PFSK-1 (cell line): ENCODE data around the gene UNC93A.

Experiments
- FOXP2 ChIP-seq: optimal IDR thresholded peaks from 2 replicates; pipeline ENCODE3; 2011; ENCODE audit warnings: borderline replicate concordance, control low read depth, inconsistent platforms; ENCODE audit not compliant: insufficient read depth; ENCODE audit errors: extremely low read length, extremely low read depth
- POLR2AphosphoS5 ChIP-seq: IDR thresholded peaks from 2 replicates; pipeline ENCODE4 v1.6.1; 2012; ENCODE audit warnings: low read depth, mild to moderate bottlenecking, control low read depth, low read length, moderate library complexity
- REST ChIP-seq, 2 experiments: IDR thresholded peaks; 2 replicates each; pipeline versions ENCODE4 v1.6.1 to v1.8.0; 2011 to 2012; ENCODE audit warnings: low read depth in 2 of 2, low read length in 2 of 2, control low read depth in 1 of 2, inconsistent platforms in 1 of 2, mild to moderate bottlenecking in 1 of 2, moderate library complexity in 1 of 2; ENCODE audit not compliant: insufficient read depth in 1 of 2
- SIN3A ChIP-seq: IDR thresholded peaks from 2 replicates; pipeline ENCODE4 v1.6.1; 2012; ENCODE audit warnings: mild to moderate bottlenecking, low read length, moderate library complexity, borderline replicate concordance; ENCODE audit not compliant: insufficient read depth
- TAF1 ChIP-seq: IDR thresholded peaks from 2 replicates; pipeline ENCODE4 v1.6.1; 2012; ENCODE audit warnings: low read length, control low read depth, borderline replicate concordance; ENCODE audit not compliant: insufficient read depth

GRCh38 chr6:167293590-167294091, 2.5 kb downstream of the UNC93A start:
- TF ChIP-seq POLR2AphosphoS5 = no peak
- no peak for TF ChIP-seq FOXP2
- TF ChIP-seq TAF1 = no peak
- no peak for TF ChIP-seq REST (IDR thresholded peaks at IDR 0.05; ENCODE audit: insufficient read depth in 1 of 2, low read depth in 2 of 2, low read length in 2 of 2)
- TF ChIP-seq SIN3A = no peak
